Esophagus mucosa (tissue), 1 donor: ENCODE results near the gene CMTR2. TPM values are rescaled to one million over a fixed set of nuclear protein-coding genes. Genes with fewer than 3 reads are reported as not detected.
"Not testable (repeated sequence)": the region's sequence is repeated elsewhere in the genome, so short reads cannot be mapped to it uniquely, and the experiment has no call there.

Source experiments
- ATAC-seq: fragments of 200-7000 bp; cut with Tn5 transposase; one replicate; pipeline ENCODE4 v1.9.1; 2020
- total RNA-seq: library from RNA; stranded (reverse); gene quantifications from one replicate; pipeline ENCODE4 v1.2.4, GENCODE V29; 2023
- donor health status: DM: yes; HTN: yes; CAD: no.

The CMTR2 gene
- total RNA-seq = 18.7 TPM

- ATAC-seq = peak; percentile 97
Measured at GRCh38 chr16:71288890-71289731, at the start of gene CMTR2. Gene CMTR2, minus strand, starts transcription at chr16:71289402. Its CDS starts 3,482 bp downstream, at chr16:71285920.

DNA sequence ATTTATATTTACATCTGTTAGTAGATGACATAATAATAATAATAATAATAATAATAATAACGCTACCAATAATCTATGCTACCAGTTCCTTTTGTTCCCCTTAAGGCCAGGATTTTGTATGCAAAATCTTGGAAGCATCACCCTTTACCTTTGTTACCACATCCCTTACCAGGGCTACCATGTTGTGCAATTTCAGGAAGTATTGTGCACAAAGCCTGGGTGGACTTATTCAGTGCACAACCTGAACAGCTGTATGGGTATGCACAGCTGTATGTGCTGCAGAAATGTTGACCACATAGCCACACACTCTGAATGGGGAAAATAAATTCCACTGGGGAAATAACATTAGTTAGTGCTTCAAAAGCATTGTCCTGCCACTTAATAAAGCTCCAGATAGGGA is 49.4 kb upstream of the CMTR2 start:
- peak; percentile 59 for ATAC-seq

- ATAC-seq = peak; percentile 90
Measured at GRCh38 chr16:71338193-71338592, 49.0 kb upstream of the CMTR2 start.

GRCh38 chr16:71337631-71338030 is 48.4 kb upstream of the CMTR2 start:
- peak; percentile 79 for ATAC-seq

DNA sequence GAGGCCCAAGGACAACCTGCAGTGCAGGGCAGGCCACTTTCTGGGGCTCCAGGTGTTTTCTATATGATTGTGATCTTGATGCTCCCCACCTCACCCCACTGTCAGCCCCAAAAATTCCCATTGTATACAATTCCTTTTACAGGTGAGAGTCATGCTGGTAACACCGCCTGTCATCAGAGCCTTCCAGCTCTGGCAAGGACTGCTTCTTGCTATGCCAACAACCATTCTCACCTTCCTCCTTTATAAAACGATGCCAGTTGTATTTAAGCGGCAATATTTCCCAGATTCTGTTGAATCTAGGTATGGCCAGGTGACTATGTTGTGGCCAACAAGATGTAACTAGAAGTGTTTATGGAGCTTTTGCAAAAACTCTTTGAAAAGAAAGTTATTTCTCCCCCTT is 38.9 kb upstream of the CMTR2 start:
- no peak for ATAC-seq

GRCh38 chr16:71327720-71328119 is 38.5 kb upstream of the CMTR2 start:
- ATAC-seq = no peak

DNA sequence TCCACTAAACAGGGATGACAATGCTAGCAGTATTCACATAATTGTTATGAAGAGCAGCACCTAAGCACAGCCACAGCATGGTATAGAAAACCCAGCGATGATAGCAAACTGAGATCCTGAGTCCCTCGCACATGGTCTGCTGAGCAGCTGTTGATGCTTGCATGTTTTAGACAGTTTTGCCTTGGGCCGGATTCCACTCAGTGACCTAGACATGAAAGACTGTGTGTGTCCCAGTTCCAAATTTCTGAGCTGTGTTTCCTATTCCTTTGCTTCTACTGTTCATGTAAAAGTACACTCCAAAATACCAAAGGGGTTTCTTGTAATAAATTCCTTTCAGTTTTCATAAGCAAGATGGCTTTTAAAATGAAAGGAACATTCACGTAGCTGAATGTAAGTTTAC is 30.8 kb upstream of the CMTR2 start:
- ATAC-seq = no peak

DNA sequence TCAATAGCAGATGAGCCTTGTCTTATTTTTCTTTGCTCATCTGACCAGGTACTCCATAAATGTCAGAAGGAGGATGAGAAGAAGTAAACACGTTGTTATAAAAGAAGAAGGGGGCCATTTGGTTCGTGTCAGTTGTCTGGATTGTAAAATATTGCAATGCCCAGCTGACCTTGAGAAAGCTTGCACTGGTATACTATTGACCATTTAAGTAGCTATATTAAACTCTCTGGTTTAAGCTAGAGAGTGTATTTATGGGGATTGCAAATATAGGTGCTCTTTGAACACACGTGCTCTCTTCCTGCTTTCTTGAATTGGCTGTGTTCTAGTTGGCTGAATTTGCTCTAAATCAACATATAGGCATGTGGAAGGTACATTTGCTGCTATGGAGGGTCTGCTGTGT is 26.1 kb upstream of the CMTR2 start:
- no peak for ATAC-seq

DNA sequence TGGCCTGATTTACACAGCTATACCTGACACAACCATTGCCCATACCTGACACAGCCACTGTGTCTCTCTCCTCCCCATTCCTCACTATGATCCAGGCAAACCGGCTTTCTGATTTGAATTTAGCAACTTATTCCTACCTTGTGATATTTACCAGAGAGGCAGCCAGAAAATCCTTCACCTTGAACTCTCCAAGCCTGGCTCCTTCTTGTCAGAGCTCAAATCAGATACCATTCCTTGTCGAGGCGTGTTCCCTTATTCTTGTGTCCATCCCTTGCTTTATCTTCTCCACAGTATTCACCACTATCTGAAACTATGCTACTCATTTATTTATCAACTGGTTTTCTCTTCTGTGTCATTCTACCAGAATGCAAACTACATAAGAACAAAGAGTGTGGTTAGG is 24.4 kb upstream of the CMTR2 start:
- ATAC-seq = not testable (repeated sequence)

DNA sequence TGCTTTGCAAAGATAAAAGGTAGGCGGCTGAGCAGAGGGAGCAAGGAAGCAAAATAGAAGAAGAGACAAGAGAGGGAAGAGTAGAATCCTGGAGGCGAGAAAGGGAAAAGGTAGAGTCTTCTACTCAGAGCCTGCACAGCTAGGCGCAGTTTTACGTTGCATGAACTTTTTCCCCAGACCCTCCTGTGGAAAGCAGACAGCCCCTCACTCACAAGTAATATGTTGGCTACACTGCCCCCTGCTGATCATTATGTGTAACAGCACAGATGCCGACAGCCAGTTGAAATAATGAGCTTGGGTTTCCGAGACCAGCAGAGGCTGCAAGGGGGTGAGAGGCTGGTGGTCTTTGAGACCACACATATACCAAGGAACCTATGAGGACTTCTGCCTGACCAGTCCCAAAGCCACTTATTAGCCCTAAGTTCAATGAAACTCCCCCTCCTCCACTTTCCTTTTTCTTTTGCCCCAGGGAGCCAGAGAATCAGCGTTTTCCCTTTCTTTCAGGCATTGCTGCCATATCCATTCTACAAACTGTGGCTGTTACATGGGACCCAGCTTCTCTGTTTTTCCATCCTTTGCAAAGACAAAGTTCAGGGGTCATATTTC is 22.5 kb upstream of the CMTR2 start:
- ATAC-seq = no peak

DNA sequence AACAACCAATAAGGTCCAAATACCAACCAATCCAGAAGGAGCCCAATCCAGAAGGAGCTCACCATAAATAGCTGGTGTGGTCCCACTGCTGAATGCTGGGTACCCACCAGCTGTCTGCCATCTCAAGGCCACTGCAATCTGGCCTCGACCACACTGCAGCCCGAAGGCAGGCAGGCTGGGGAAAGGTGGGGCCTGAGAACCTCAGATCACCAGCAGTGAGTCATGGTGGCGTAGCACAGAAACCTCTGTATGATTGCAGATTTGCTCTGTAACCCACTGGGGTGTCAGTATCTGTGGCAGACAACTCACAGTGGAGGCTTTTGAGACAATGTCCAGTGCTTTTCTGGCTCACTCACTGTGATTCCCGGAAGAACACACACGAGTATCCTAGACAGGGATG is 14.7 kb upstream of the CMTR2 start:
- peak; percentile 39 for ATAC-seq

GRCh38 chr16:71297341-71297634 is 8.1 kb upstream of the CMTR2 start:
- ATAC-seq = no peak

DNA sequence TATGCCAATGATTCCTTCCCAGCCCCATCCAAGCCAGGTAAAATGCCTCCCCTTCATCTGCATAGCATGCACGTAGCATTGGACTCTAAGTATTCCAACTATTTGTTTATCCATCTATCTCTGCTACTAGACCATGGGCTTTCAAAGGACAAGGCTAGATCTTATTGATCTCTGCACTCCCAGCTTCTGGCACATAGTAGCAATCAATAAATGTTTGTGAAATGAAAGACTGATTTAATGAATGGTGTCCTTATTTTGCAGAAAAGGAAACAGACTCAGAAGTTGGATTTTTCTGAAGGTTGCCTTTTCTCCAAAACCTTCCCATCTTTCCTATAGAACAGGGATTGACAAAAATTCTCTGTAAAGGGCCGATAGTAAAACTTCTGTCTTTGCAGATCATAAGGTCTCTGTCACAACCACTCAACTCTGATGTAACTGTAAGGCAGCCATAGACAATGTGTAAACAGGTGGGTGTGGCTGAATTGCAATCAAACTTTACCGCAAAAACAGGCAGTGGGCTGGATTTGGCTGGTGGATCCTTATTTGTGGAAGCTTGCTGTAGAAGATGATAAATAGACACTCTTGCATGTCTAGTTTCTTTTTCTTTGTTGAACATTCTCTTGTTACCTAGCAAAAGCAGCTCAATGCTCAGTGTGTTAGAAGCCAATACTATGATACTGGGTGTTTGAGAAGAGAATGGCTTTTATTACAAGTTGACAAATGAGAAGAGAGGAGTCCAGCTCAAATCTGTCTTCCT is 7.6 kb upstream of the CMTR2 start:
- no peak for ATAC-seq

- ATAC-seq = no peak
Measured at GRCh38 chr16:71295950-71296349, 6.7 kb upstream of the CMTR2 start.

DNA sequence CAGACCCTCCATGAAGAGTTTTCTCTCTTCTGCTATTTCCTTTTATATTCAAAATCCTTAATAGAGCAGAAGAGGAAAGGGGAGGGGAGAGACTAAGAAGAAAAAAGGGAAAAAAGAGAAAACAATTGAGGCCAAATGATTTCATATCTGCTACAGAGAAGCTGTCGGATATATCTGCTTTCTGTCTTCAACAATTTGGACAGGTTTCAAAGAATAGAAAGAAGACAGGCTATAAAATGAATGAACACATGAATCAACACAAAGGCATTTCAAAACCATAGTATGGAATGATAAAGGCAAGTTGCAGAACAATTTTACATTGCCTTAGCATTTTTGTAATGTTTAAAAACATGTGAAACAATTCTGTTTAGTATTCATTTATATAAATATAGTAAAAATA is 4.7 kb upstream of the CMTR2 start:
- ATAC-seq = no peak

DNA sequence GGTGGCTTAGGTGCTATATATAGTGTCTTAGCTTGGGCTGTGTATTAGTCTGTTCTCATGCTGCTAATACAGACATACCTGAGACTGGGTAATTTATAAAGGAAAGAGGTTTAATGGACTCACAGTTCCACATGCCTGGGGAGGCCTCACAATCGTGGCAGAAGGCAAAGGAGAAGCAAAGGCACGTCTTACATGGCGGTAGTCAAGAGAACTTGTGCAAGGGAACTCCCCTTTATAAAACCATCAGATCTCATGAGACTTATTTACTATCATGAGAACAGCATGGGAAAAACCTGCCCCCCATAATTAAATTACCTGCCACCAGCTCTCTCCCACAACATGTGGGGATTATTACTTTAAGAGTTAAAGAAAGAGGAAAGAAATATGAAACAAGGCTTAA is 2.9 kb upstream of the CMTR2 start:
- ATAC-seq = not testable (repeated sequence)

- no peak for ATAC-seq
Measured at GRCh38 chr16:71289732-71290062, 495 bp upstream of the CMTR2 start.

DNA sequence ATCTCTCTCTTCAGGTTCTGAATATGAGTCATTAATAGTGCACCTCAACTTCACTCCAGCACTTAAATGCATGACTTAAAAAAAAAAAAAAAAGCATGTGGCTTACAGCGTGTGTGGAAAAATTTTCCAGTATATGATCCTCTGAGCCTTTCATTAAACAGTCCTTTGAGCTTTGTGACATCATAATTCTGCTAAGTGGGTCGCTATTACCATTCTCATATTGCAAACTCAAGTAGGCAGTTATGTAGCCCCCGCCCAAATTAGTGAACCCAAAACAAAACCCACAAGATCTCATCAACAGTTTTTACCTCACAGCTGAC is 672 bp downstream of the CMTR2 start:
- peak; percentile 22 for ATAC-seq

DNA sequence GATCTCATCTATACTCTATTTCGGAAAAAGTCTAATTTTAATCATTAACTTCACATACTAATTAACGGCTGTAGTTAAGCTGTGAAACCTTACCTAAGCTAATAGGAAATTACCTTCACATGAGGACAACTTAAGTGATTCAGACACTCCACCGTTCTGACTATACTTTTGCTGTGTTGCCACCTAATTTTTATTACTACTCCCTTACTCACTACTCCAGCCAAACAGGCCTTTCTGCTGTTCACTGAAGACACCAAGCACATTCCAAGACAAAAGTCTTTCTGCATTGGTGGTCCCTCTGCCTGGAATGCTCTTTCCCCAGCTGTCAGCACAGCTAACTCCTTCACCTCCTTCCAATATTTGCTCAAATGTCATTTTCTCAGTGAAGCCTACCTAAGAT is 1.3 kb downstream of the CMTR2 start:
- ATAC-seq = peak; percentile 41

GRCh38 chr16:71287454-71287853 is 1.7 kb downstream of the CMTR2 start:
- ATAC-seq = no peak

DNA sequence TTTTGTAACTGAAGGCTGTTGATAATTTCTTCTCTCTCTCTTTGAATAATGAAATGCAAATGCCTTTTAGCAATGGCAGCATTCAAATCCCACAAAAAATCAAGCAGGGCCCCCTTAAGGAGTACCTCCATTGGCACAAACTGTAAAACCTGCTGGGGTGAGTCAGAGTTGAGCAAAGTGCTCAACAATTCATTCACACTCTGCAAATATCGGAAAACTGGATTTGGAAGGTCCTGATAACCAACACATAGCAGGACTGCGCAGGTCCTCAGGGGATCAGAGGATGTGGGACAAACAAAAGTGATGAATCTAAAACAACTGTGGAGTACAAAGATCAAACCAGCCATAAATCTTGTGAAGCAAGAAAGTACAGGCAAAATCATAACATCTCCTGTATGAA is 5.6 kb downstream of the CMTR2 start:
- no peak for ATAC-seq

DNA sequence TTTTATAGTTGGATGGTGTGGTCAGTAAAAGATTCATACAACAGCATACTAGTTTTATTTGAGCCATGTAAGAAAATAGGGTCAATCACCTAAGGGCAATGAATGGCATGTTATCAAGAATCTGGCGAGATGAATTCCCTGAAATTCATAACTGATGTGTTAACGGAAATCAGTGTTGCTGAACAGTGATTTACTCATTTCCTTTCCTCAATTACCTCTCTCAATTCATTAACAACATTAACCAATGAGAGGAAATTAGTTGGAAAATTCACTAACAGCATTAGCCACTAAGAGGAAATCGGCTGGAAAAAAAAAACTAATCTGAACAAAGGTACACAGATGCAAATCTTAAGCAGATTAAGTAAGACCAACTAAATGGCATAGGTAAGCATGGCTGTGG is 6.3 kb downstream of the CMTR2 start:
- no peak for ATAC-seq

DNA sequence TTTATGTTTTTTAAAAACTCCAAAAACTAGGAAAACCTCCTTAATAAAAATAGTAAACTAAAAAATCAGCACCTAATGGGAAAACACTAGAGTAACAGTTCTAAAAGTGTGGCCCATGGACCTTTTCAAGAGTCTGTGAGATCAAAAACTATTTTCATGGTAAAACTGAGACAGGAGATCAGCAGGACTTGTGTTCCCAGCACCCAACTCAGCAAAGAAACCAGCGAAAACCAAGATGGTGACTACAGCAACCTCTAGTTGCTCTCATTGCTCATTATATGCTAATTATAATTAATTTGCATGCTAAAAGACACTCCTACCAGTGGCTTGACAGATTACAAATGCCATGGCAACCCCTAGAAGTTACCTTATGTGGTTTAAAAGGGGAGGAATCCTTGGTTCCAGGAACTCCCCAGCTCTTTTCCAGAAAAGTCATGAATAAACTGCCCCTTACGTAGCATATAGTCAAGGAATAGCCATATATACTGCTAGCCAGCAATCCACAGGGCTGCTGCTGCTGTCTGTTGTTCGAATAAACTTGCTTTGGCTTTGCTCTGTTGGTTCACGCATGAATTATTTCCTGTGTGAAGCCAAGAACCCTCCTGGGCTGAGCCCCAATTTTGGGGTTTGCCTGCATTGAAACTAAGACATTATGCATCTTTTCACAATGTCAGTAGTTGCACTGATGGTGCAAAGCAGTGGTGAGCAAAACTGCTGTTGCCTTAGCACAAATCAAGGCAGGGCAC is 12.4 kb downstream of the CMTR2 start:
- ATAC-seq = no peak
